GM13976 (cell line): Measurements from ENCODE around the gene B3GNT4.

Experiments used
- DNase-seq: peaks from one replicate; pipeline ENCODE4 v3.0.0; 2012; ENCODE audit warnings: low spot score
- in situ Hi-C: fragments of 300-500 bp; cut with MboI; formaldehyde crosslinking; loops from one replicate; pipeline ENCODE4 v1.12.0; 2022; ENCODE audit warnings: low sequenced_read_pairs, mixed read lengths, inconsistent platforms; ENCODE audit not compliant: unreplicated experiment
- TF ChIP-seq, protein P1 (sequence below): IDR thresholded peaks from 2 replicates; pipeline ENCODE4 v1.5.1; 2012; ENCODE audit warnings: borderline replicate concordance, mild to moderate bottlenecking; ENCODE audit not compliant: insufficient read depth; ENCODE audit errors: extremely low read depth, missing control alignments, control extremely low read depth

The B3GNT4 gene

DNA sequence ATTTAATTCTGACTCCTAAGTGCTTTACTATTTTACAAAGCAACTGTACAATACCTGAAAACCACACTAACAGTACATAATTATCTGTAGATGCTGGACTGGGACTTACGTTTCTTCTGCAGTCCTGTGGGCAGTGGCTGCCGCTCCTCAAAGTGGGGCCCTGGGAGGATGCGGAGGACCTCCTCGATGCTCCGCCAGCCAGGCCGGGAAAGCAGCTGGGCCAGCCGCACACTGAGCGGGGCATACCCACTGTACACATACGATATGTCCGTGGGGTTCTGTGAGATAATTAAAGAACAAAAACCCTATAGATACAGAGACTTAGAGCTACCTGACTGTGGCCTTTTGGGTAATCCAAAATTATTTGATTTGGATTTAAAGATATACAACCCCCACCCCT, 29.2 kb downstream of the B3GNT4 start:
- TF ChIP-seq, protein P1, sequence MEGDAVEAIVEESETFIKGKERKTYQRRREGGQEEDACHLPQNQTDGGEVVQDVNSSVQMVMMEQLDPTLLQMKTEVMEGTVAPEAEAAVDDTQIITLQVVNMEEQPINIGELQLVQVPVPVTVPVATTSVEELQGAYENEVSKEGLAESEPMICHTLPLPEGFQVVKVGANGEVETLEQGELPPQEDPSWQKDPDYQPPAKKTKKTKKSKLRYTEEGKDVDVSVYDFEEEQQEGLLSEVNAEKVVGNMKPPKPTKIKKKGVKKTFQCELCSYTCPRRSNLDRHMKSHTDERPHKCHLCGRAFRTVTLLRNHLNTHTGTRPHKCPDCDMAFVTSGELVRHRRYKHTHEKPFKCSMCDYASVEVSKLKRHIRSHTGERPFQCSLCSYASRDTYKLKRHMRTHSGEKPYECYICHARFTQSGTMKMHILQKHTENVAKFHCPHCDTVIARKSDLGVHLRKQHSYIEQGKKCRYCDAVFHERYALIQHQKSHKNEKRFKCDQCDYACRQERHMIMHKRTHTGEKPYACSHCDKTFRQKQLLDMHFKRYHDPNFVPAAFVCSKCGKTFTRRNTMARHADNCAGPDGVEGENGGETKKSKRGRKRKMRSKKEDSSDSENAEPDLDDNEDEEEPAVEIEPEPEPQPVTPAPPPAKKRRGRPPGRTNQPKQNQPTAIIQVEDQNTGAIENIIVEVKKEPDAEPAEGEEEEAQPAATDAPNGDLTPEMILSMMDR = no peak
- in situ Hi-C loops = no loop called here
- DNase-seq = no peak

DNA sequence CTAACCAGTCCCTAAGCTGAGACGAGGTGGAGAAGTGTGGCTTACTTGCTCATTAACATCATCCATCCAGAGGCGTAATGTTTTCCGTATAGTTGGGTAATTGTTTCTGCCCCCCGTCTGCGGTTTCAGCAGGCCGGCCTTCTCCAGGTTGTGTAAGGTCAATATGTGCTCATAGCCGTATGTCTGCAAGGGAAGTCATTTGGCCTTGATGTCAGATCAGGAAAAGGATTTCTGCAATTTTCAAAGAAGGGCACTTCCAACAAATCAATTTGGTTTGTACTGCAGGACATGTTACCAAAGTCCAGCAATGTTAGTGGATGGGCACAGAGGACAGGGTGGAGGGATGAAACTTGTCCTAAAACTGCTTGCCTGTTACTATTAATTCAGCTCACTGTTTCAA, 32.2 kb downstream of the B3GNT4 start:
- TF ChIP-seq, protein P1 = no peak
- DNase-seq = no peak
- in situ Hi-C loops = no loop called here

- in situ Hi-C loops = no loop called here
- TF ChIP-seq, protein P1 = no peak
- DNase-seq = no peak
Measured at GRCh38 chr12:122238861-122239260, 35.4 kb downstream of the B3GNT4 start.

- in situ Hi-C loops = no loop called here
- TF ChIP-seq, protein P1 = no peak
- no peak for DNase-seq
Measured at GRCh38 chr12:122243965-122244364, 40.5 kb downstream of the B3GNT4 start.

- in situ Hi-C loops = no loop called here
- DNase-seq = peak; percentile 60
- TF ChIP-seq, protein P1 = no peak
Measured at GRCh38 chr12:122244565-122245371, 41.3 kb downstream of the B3GNT4 start.

DNA sequence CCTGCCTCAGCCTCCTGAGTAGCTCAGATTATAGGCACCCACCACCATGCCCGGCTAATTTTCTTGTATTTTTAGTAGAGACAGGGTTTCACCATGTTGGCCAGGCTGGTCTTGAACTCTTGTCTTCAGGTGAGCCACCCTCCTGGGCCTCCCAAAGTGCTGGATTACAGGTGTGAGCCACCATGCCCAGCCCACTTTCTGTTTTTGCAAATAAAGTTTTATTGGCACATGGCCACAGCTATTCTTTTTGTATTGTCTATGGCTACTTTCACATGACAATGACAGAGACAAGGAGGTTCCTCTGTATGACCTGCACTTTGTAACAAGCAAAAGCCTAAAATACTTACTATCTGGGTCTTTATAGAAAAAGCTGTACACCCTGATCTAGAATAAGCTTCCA, 42.0 kb downstream of the B3GNT4 start:
- in situ Hi-C loops = no loop called here
- TF ChIP-seq, protein P1 = no peak
- DNase-seq = no peak

DNA sequence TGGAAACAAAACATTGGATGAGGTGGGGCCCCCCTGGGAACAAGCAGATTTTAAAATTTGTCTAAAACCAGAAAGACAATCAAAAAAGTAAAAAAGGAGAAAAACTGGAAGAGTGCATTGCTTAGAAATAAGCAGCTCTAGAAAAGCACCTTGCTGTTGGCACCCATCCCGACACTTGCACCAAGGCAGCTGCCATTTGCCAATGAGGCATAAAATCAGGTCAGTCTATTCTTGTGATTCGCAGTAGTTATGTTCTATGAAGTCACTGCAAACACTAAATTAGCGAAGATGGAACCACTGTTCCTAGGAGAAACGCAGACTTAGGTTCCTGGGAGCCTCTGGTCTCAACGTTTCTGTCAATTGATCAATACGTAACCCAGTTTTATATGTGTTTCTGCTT, 46.5 kb downstream of the B3GNT4 start:
- TF ChIP-seq, protein P1 = no peak
- DNase-seq = no peak
- in situ Hi-C loops = no loop called here
